Suprapubic skin (tissue), 4 donors: ENCODE measurements around the gene SNX17. TPM values are rescaled to one million over a fixed set of nuclear protein-coding genes. Genes with fewer than 3 reads are reported as not detected.
A peak's percentile ranks its signal among the peaks of the same experiment; 100 is the strongest.

Source experiments
- DNase-seq, 2 donors: peaks; one replicate each; pipeline ENCODE4 v3.0.0-alpha.2; 2019; ENCODE audit warnings: low spot score in 2 of 2
- H3K27ac ChIP-seq: fragments of 200-600 bp; sonication (generic); one replicate; pipeline ENCODE4 v1.5.1; 2019
- H3K27me3 ChIP-seq: fragments of 200-600 bp; sonication (generic); one replicate; pipeline ENCODE4 v1.5.1; 2019
- H3K36me3 ChIP-seq: fragments of 200-600 bp; sonication (generic); one replicate; pipeline ENCODE4 v1.5.1; 2019
- H3K4me1 ChIP-seq: fragments of 200-600 bp; sonication (generic); one replicate; pipeline ENCODE4 v1.5.1; 2019
- H3K4me3 ChIP-seq: fragments of 200-600 bp; sonication (generic); one replicate; pipeline ENCODE4 v1.5.1; 2019; ENCODE audit warnings: mild to moderate bottlenecking
- H3K9me3 ChIP-seq: fragments of 200-600 bp; sonication (generic); one replicate; pipeline ENCODE4 v1.5.1; 2019
- CTCF ChIP-seq, 2 donors: fragments of 200-600 bp in 1 of 2; fragments of 450-650 bp in 1 of 2; sonication (generic) in 1 of 2; IDR thresholded peaks; one replicate each; pipeline ENCODE4 v1.5.1; 2016 to 2019; ENCODE audit warnings: antibody characterized with exemption in 2 of 2, mild to moderate bottlenecking in 1 of 2, moderate library complexity in 1 of 2
- EP300 ChIP-seq: sonication (generic); formaldehyde crosslinking; IDR thresholded peaks from one replicate; pipeline ENCODE4 v1.6.1; 2017; ENCODE audit warnings: antibody characterized with exemption
- POLR2A ChIP-seq, 2 donors: fragments of 450-650 bp; IDR thresholded peaks; one replicate each; pipeline ENCODE4 v1.6.1; 2017; ENCODE audit warnings: antibody characterized with exemption in 2 of 2, mild to moderate bottlenecking in 2 of 2, moderate library complexity in 2 of 2
- POLR2AphosphoS5 ChIP-seq, 3 donors: sonication (generic); formaldehyde crosslinking; IDR thresholded peaks; one replicate each; pipeline ENCODE4 v1.6.1; 2017; ENCODE audit warnings: antibody characterized with exemption in 3 of 3
- WGBS: methylation state at CpG from one replicate; pipeline ENCODE4 v1.1.5; 2018; 5-methylcytosine and 5-hydroxymethylcytosine counted together
- total RNA-seq, 4 donors: library from RNA; depleted of rRNA; stranded (reverse); fragments of >200 nt; gene quantifications; one replicate each; pipeline ENCODE4 v1.1.0, GENCODE V29; 2016

SNX17 gene
- total RNA-seq = 10 to 100 TPM; 73.4 to 89.8 (median 76.4) TPM

GRCh38 chr2:27370026-27370815, at the start of gene SNX17, which contains the start of gene EIF2B4:
Gene SNX17 (plus strand): TSS chr2:27370616. CDS start chr2:27370744, 128 bp downstream.
Gene EIF2B4 (minus strand): TSS chr2:27370338. CDS start chr2:27370314, 24 bp downstream.
- H3K4me3 ChIP-seq = peak within 1 kb of the TSS; percentile 98
- no peaks in the 10 kb centered on the region for H3K27me3 ChIP-seq
- peaks cover 38% of the 10 kb centered on the region for H3K4me1 ChIP-seq
- H3K27ac ChIP-seq = peak within 1 kb of the TSS; percentile 97
- TF ChIP-seq EP300 (no peak), CTCF (IDR thresholded peaks at IDR 0.05) (peak in 1 of 2 donors; percentile 87), POLR2AphosphoS5 (IDR thresholded peaks at IDR 0.05) (peak in 2 of 3 donors; percentile 96 to 99), POLR2A (IDR thresholded peaks at IDR 0.05) (peak in 1 of 2 donors; percentile 27)
- peak; percentile 99 for DNase-seq
- WGBS = 0% methylated on average over 10 of the region's 85 CpGs
- H3K9me3 ChIP-seq = no peaks in the 10 kb centered on the region
- peaks cover 58% of the 10 kb centered on the region for H3K36me3 ChIP-seq

- no peak overlapping the region for H3K4me3 ChIP-seq
- TF ChIP-seq POLR2AphosphoS5 (IDR thresholded peaks at IDR 0.05) = no peak
- peak; percentile 12 for TF ChIP-seq CTCF (IDR thresholded peaks at IDR 0.05)
- WGBS = 42% methylated on average over 8 of the region's 8 CpGs
- H3K9me3 ChIP-seq = no peaks in the 10 kb centered on the region
- H3K4me1 ChIP-seq = peaks cover 18% of the 10 kb centered on the region
- no peak overlapping the region for H3K27ac ChIP-seq
- no peaks in the 10 kb centered on the region for H3K27me3 ChIP-seq
- peaks cover 3% of the 10 kb centered on the region for H3K36me3 ChIP-seq
- DNase-seq = no peak
These were observed 49.4 kb upstream of the SNX17 start for GRCh38 chr2:27320958-27321543.

GRCh38 chr2:27322301-27322765, 48.1 kb upstream of the SNX17 start:
- no peaks in the 10 kb centered on the region for H3K27me3 ChIP-seq
- H3K36me3 ChIP-seq = peaks cover 16% of the 10 kb centered on the region
- H3K9me3 ChIP-seq = no peaks in the 10 kb centered on the region
- 5% methylated on average over 8 of the region's 10 CpGs for WGBS
- H3K27ac ChIP-seq = peak overlapping the region; percentile 90
- no peak for TF ChIP-seq POLR2AphosphoS5 (IDR thresholded peaks at IDR 0.05)
- TF ChIP-seq CTCF (IDR thresholded peaks at IDR 0.05) = no peak
- no peak for TF ChIP-seq EP300
- TF ChIP-seq POLR2A (IDR thresholded peaks at IDR 0.05) = no peak
- H3K4me3 ChIP-seq = peak overlapping the region; percentile 84
- peaks cover 18% of the 10 kb centered on the region for H3K4me1 ChIP-seq
- no peak for DNase-seq

- H3K9me3 ChIP-seq = no peaks in the 10 kb centered on the region
- H3K4me1 ChIP-seq = peaks cover 18% of the 10 kb centered on the region
- peak within 1 kb of the TSS; percentile 90 for H3K27ac ChIP-seq
- WGBS = under 1% methylated on average over 28 of the region's 39 CpGs
- H3K36me3 ChIP-seq = peaks cover 22% of the 10 kb centered on the region
- TF ChIP-seq CTCF (IDR thresholded peaks at IDR 0.05) (no peak), POLR2AphosphoS5 (IDR thresholded peaks at IDR 0.05) (peak; percentile 29 to 57 (median 54)), EP300 (peak; percentile 13), POLR2A (IDR thresholded peaks at IDR 0.05) (peak; percentile 51 to 89)
- peak; percentile 94 to 95 for DNase-seq
- H3K27me3 ChIP-seq = no peaks in the 10 kb centered on the region
- peak within 1 kb of the TSS; percentile 84 for H3K4me3 ChIP-seq
These were observed 47.4 kb upstream of the SNX17 start, which contains the start of gene MPV17 for GRCh38 chr2:27322766-27323595. Gene MPV17 (minus strand): TSS chr2:27323097. CDS start chr2:27322517, 580 bp downstream.
